ENCODE measurements around the gene TEX35.

DNA sequence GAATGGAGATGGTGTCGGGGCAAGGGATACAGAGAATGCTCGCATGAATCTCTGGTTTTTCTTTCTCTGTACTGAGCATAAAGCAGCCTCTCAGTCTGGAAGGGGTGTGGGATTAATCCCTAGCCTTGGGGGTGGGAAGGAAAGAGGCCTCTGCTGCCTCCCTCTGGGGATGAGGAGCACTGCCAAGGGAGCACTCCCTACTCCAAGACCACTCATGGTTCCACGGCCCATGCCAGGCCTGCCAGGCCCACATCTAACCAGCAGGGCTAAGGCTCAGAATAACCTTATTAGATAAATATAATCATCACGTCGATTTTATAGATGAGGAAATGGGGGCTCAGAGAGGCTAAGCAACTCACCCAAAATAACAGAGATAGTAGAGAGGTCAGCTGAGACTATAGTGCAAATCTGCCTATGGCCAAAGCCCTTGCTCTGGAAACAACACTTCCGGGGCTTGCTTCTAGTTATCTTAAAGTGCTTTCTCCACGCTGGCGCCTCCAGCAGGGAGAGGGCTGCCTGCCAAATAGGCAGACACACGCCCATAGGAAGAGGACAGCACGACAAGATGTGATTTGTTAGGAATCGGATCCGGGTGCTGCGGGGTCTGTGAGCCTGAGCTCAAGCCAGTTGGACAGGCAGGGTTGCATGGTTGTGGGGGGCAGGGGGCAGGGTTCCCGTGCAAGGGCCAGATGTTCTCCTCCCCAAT lies 522 bp downstream of the TEX35 start:
- no peak for TF ChIP-seq POLR2A (IDR thresholded peaks at IDR 0.05)
- TF ChIP-seq, protein P1, sequence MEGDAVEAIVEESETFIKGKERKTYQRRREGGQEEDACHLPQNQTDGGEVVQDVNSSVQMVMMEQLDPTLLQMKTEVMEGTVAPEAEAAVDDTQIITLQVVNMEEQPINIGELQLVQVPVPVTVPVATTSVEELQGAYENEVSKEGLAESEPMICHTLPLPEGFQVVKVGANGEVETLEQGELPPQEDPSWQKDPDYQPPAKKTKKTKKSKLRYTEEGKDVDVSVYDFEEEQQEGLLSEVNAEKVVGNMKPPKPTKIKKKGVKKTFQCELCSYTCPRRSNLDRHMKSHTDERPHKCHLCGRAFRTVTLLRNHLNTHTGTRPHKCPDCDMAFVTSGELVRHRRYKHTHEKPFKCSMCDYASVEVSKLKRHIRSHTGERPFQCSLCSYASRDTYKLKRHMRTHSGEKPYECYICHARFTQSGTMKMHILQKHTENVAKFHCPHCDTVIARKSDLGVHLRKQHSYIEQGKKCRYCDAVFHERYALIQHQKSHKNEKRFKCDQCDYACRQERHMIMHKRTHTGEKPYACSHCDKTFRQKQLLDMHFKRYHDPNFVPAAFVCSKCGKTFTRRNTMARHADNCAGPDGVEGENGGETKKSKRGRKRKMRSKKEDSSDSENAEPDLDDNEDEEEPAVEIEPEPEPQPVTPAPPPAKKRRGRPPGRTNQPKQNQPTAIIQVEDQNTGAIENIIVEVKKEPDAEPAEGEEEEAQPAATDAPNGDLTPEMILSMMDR (IDR thresholded peaks at IDR 0.05) = no peak

Data from ovary (tissue), 3 donors.